Right hindlimb (tissue), 1 donor: ENCODE results near the gene KDM4F.

Source experiments
- DNase-seq: peaks from one replicate; pipeline ENCODE4 v3.0.0-alpha.2; 2018

The KDM4F gene

GRCh38 chr11:95092549-95093324 lies 43.5 kb downstream of the KDM4F start:
- no peak for DNase-seq

GRCh38 chr11:95093548-95093947 lies 44.3 kb downstream of the KDM4F start:
- DNase-seq = no peak

DNA sequence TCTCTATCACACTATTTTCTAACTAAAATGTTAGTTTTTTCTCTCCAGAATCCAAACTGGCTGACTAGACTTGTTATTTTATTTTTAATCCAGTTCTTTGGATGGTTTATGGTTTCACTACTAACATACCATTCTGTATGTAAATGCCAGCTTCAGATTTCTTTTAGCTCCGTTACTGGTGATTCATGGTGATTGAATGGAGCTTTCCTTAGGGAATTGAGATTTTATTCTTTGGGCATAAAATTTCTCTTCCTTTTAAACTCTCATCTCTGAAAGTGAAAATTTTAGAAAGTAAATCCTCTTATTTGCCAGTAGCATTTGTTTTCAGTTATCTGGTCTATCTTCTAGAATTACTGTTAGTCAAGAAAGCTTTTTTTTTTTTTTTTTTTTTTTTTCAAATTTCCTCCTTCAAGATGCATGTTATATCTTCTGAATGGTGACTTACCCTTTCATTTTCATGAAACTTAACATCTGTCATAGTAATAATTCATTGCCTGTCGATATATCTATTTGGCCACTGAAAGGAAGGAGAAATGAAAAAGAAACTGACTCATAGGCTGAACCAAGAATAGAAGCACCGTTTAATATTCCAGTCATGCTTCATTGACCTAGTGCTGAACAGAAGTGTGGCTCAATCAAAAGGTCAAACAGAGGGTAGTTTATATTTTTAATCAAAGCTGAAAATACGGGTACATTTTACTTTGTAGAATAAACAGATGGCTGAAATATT lies 46.8 kb downstream of the KDM4F start:
- no peak for DNase-seq

GRCh38 chr11:95097209-95097608 lies 48.0 kb downstream of the KDM4F start:
- no peak for DNase-seq

GRCh38 chr11:95098826-95099225 lies 49.6 kb downstream of the KDM4F start:
- no peak for DNase-seq

GRCh38 chr11:95100191-95100648 lies 51.0 kb downstream of the KDM4F start:
- no peak for DNase-seq
